ENCODE results near the gene SART1.

- peak in 3 of 11 experiments; percentile 23 to 44 (median 40) for TF ChIP-seq CTCF (IDR thresholded peaks at IDR 0.05 in 8 of 11, conservative IDR thresholded peaks at IDR 0.05 in 3 of 11)
- TF ChIP-seq POLR2AphosphoS5 (IDR thresholded peaks at IDR 0.05) = peak; percentile 84 to 91 (median 87)
- peak in 1 of 3 donors; percentile 82 for TF ChIP-seq POLR2A (IDR thresholded peaks at IDR 0.05)
Observed at GRCh38 chr11:65919141-65919572, 42.4 kb upstream of the SART1 start, which contains the start of gene DRAP1.

Measured in spleen (tissue), 7 donors.